EL (cell line): ENCODE measurements around the gene PRR29.
"Not testable (repeated sequence)": the region's sequence is repeated elsewhere in the genome, so short reads cannot be mapped to it uniquely, and the experiment has no call there.

Experiments
- DNase-seq: peaks from one replicate; pipeline ENCODE4 v3.0.0-alpha.2; 2016

PRR29 gene

DNA sequence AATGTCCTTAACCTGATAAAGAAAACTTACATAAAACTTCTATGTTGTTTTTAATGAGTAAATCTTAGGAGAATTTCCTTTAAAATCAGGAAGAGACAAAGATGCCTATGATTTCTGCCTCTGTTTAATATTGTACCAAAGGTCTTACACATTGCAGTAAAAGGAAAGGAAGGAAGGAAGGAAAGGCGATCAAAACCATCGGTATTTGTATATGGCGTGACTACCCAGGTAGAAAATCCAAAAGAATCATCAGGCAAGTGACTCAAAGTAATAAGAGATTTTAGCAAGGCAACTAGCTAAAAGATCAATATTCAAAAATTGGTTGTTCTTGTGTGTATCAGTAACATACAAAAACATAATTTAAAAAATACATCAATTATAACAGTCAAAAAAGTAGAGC, 18.8 kb downstream of the PRR29 start:
- no peak for DNase-seq

DNA sequence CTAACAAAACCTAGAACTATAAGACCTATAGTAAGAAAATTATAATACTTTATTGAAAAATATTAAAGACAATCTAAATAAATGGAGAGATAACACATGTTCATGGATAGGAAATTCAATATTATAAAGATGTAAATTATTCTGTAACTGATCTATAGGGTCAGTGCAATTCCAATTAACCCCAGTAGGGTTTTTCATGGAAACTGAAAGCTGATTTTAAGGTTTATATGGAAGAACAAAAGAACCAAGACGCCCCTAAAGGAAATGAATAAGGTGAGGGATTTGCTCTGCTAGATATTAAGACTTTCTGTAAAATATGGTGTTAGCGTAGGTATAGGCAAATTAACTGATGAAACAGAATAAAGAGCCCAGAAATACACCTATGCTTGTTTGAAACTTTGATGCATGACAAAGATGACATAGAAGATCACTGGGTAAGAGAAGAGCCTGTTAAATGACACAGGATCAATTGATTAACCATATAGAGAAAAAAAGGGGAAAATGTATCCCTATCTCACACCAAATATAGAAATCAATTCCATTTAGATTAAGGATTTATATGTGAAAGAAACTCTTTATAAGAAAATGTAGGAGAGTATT, 19.3 kb downstream of the PRR29 start:
- DNase-seq, result no peak

DNA sequence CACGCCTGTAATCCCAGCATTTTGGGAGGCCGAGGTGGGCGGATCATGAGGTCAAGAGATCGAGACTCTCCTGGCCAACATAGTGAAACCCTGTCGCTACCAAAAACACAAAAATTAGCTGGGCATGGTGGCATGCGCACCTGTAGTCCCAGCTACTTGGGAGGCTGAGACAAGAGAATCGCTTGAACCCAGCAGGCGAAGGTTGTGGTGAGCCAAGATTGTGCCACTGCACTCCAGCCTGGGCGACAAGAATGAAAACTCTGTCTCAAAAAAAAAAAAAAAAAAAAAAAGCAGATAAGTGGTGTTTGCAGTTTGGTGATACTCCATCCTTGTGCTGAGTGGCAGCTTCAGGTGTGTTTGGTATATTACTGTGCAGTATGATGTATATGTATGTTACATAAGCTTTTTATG, 21.4 kb downstream of the PRR29 start:
- DNase-seq, result not testable (repeated sequence)

DNA sequence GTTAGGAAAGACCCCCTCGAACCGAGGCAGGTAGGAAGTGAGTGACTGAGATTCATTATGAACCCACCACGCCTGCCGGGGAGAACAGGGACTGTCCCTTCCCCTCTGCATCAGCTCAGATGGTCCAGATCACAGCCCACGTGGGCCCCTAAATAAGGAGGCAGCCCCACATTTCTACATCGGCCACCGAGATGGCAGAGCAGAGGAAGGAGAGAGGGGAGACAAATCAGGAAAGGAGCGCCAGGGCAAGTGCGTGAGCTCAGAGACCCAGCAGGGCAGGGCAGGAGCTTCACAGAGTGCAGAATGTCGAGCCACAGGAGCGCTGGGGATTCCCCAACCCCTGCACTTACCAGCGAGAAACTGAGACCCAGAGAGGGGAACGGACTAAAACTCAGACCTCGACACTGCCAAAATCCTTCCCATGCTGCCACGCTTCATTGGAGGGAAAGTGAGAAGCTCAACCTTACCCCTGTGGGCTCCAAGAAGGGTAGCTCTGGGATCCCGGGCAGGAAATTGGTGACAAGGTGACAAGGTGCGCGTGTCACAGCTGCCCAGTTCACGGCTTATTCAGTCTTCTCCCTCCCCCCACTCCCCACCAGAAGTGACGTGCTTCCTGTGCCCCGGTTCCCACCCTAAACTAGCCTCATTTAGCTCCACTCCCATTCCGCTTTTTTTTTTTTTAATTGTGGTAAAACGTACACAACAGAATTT, 22.1 kb downstream of the PRR29 start, which contains the start of gene ICAM2:
ICAM2 (minus strand) TSS at position 578 of the 711 bp plus-strand sequence. CDS start 13,942 bp downstream, outside the sequence.
- DNase-seq, result no peak

DNA sequence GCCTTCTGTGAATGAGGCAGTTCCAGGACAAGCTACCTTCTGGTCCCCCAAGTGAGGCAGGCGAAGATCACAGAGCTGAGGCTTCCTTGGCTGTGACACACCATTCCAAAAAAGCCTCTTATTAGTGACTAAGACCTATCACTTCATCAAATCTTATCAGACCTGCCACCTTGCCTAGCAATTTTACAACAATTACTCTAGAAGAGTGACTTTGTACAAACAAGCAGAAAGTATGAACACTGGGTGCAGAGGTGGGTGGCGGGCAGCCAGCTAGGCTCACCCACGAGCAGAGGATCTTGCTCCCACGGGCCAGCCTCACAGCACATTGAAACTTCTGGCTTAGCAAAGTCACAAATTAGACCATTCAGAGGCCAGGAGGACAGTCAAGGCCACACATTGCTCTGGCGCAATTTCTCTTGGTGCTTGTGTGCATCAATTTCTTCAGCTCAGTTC, 24.5 kb downstream of the PRR29 start:
- no peak for DNase-seq

DNA sequence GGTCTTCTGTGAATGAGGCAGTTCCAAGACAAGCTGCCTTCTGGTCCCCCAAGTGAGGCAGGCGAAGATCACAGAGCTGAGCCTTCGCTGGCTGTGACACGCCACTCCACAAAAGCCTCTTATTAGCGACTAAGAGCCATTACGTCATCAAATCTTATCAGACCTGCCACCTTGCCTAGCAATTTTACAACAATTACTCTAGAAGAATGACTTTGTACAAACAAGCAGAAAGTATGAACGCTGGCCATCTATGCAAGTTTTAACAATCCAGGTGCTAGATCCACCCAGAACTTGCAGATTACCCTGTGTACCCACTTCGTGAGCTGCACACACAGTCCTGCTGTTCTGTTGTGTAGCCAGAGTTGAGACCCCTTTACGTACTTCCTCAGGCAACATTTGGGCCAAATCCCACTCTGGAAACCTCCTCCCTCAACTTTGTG, 26.1 kb downstream of the PRR29 start:
- DNase-seq, result no peak

DNA sequence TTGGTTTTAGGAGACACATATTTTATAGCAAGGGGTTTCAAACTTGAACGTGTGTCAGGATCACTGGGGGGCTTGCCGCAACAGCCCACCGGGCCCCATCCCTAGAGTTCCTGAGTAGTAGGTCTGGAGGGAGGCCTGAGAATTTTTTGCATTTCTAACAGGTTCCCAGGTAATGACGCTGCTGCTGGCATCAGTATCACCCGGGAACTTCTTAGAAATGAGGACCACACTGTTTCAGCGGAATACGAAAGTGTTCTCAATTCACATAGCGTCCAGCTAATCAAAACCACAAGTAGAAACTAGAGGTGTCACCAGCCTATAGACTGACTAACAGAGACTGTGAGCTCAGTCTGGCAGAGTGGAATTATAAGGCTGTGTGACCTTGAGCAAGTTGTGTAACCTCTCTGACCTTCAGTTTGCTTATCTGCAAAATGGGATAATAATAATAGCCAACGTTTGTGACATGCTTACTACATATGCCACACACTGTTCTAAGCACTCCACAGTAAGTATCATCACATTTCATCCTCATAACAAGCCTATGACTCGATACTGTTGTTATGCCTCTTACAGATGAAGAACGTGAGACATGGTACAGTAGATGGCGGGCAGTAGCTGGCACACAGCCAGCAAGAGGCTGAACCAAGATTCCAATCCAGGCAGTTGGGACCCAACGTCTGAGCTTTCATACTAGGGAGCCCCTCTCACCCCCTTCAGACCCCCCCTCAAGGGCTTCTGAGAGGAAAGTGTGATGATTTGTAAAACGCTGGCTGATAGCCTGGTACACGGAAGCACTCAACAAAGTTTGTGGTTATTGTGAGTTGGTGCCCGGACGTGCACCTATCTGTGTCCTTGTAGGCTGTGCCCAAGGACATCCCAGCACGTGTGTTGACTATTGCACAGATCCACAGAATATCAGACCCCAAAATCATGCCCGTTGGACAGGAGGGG, 26.9 kb downstream of the PRR29 start:
- peak; percentile 48 for DNase-seq

DNA sequence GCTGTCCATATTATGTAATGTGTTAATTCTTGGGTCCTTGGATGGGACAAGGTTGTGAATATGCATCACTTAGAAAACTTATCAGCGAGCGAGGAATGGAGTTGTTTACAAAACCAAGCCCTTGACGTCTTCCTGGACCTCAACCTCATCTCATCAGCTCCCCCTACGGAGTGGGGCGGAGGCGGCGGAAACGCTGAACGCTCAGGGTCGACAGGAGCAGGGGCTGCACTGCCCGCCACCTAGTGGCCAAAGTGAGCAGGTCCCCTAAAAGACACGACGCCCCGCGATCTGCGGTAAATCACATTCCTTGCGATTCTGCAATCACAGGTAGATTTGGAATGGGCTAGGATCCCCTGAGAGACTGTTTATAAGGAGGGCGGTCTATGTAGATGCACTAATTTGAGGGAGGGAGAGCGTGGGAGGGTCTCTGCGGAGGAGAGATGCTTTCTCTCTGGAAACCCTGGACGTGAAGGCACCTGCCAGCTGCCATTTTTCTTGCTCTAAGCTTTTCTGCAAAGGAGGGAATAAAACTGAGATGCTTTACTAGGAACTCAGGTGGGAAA, 27.7 kb downstream of the PRR29 start:
- peak; percentile 77 for DNase-seq

DNA sequence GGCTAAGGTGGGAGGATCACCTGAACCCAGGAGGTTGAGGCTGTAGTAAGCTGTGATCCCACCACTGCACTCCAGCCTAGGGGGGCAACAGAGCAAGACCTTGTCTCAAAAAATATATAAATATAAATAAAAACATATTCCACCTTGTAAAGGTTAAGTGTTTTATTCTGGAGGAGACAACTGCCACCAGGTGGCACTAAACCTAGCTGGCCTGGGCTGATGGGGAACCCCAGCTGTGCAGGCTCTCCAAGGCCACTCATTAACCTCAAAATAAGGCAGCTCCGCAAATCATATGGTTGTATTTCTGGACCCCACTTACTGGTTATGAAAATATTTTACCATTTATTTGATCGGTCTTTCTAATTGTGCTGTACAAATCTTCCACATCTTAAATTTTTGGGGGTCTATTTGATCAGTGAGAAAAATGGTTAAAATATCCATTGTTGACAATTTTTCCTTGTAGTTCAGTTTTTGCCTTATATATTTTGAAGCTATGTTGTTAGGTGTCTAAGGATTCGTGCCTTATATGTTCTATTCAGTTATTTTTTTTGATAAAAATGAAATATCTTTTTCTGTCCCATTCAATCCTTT, 30.8 kb downstream of the PRR29 start:
- DNase-seq, result peak; percentile 62

DNA sequence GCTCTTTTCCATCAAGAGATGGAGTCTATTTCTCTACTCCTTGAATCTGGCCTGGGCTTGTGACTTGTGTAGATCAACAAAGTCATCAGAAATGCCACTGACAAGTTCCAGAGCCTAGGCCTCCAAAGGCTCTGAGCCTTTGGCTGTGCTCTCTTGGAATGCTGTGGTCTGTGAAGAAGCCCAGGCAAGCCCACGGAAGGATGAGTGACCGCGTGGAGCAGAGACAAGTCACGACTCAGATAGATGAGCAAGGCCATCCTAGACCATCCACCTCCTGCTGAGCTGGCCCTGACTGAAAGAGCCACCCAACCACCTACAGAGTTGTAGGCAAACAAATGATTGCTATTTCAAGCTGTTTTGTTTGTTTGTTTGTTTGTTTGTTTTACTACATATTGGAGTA, 33.9 kb downstream of the PRR29 start:
- peak; percentile 53 for DNase-seq

DNA sequence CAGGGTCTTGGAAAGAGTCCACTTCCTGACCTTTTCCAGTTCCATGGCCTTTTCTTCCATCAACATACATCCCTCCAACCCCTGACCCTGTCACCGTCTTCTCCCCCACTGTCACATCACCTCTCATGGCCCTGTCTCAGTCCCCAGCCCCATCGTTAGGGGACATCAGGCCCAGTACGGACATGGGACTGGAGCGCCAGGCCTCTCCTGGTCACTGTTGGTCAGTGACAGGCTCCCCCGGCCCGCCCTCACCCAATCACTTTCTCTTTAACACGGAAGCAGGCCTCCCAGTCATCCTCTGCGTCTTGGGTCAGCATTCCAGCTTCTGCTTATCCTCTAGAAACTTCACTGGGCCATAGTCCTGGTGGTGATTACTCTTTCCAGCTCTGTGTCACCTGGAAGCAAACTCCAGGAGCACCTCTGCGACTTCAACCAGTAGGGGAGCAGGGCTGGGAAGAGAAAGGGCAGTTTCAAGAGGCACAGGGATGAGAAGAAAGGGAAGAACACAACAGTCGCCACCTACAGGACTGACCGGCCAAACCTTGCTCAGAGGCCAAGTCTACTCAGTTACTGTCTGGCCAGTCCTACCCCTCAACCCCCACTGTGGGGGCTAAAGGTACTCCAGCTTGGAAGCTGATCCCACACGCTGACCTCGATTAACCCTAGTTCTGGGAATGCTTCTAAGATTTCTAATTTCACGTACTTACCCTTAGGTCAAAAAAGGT, 38.2 kb downstream of the PRR29 start:
- DNase-seq, result no peak

DNA sequence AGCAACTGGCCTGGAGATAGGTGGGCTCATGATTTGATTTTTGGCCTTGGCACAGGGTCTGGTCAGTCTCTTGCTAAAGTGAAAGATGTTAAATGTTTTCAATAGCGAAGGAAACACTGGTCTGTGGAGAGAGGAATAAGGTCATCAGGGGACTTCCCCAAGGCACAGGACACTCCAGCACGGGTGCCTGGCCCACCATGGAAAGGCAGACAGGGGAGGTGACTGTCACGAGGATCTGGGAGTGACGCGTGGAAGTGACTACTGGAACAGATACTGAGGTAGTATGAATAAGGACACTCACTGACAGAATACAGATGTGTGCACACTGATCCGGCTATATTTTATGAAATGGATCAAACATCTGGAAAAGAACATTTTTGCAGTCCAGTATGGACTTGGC, 39.0 kb downstream of the PRR29 start:
- DNase-seq, result no peak

DNA sequence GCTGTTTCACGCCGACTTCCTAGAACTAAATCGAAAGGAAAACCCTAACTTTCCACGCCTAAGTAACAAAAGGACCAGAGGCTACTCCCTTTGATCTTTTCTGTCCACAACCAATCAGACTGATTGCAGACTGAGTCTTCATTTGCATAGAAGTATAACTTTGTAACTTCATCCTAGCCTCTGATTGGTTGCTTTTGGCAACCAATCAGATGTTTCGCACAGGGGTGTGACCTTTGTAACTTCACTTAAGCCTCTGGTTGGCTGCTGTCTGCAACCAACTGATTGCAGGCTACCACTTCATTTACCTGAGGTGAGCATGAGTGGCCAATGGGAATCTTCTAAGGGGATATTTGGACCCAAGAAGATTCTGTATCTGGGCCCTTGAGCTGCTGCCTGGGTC, 39.7 kb downstream of the PRR29 start:
- no peak for DNase-seq

DNA sequence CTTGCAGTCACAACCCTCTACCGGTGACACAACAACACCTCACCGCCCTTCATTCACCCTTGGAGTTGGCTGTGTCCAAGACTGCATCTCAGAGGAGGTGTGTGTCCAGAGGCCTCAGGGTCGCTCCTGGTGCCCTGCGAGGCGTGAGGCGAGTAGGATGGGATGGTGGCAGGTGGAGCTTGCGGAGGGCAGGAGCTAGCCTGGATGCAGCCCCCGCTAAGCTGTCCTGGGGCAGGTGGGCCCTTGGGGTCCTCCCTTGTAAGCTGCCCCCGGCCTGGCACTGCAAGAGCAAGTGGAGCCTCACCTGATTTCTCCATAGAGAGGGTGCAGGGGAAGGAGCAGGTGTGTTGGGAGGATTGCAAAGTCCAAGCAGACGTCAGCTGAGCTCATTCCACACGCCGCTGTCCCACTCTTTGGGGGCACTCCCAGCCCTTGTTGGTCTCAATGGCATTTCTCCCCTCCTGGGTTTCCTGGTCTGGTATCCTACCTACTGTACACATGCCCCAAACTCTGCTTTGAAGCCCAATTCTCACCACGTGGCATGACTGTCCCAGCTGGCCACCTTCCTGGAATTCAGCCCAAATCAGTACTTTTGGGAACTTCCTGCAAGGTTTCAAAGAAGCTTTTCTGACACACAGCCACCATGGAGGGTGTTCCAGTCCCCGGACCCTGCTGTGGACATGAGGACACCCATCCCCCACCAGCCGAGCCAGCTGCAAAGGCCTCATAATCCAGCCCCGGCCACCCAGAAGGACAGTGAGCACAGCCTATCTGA, 40.4 kb downstream of the PRR29 start:
- DNase-seq, result no peak

DNA sequence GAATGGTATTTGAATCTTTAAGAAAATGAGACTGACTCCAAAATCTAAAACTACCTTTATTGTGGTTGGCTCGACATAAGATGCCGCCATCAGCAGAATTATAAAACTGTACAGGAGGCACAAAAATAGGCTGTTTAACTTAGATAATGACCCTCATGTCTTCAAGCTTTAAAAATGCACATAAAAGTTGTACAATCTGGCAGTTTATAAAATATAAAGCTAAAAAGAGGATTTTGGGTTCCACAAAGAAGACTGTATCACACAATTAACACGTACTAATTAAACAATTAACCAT, 40.9 kb downstream of the PRR29 start:
- DNase-seq, result no peak

DNA sequence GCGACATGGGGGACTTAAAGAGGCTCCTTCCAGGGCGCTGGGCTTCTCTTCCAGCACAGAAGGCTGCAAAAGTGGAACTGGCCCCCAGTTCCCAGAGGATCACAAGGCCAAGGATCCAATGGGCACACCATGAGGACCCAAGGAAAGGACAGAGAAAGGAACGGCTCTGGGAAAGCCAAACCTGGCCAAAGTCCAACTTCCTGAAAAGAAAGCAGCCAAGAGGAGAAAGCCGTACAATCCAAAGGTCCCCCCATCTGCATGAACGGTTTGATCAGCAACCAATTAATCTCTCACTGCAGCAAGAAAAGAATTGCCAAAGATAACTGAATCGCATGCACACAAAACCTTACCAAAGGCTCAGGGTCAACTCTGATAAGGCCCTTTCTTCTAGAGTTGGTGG, 42.1 kb downstream of the PRR29 start:
- DNase-seq, result no peak

DNA sequence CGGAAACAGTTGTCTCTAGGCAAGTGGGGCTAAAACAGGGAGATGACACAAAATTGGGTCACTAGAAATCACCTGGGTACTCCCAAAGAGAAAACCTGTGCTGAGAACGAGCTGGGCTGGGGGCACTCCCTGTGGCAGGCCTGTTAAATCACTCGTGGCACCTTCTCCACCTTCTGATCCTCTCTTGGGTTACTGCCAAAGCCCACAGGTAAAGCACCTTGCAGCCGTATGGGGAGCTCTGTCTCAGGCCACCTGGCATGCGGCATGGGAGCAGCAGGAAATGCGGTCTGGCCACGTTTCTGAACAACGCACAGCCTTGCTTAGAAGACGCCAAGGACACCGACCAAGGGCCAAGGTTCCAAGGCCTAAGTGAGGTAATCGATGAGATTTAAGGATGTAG, 43.8 kb downstream of the PRR29 start:
- DNase-seq, result no peak

DNA sequence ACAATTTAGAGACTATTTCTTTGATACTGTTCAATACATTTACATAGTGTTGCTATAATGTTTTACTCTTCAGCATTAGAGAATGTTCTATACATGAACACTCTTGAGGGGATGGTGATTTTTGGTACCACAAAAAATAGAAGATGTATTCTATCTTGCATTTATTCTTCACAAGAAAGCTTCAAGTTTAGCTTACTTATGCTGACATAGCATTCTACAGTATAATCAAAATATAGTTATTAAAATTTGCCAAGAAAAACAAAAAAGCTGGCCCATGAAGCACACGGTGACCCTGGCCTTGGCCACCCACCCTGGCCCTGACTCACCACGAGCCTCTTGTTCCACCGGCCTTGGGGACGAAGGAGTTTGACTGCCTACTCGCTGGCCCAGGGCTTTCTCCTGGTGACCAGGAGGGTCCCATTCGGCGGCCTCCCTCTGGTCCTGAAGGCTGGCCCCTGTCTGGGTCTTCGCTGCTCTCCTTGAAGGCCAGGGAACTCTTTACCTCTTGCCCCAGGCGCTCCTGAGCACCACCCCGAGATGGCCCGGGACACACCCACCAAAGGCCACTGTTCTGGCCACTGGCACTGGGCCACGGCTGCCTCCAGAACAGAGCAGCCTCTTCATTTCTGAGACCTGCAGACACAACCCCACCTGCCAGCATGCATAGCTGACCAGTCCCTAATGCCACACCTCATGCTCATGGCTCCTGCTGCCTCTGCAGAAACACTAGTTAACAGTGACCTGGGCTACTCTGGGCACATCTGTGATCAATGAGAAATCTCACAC, 44.7 kb downstream of the PRR29 start:
- no peak for DNase-seq

DNA sequence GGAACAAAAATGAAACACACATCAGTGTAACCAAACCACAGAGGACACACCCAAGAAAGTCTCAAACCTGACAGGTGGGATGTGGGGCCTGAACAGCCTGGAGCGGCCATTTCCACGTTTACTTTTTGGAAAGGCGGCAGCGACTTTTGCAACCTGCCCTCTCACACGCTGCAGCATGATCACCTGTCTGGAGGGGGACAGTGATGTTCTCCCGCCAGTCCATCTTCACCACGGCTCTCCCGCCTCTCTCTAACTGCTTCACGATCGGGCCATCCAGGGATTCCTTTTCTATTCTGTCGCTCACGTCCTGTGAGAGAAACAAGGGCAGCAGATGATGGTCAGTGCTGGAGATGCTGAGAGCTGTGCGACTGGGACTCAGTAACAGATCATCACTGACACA, 47.0 kb downstream of the PRR29 start:
- no peak for DNase-seq

DNA sequence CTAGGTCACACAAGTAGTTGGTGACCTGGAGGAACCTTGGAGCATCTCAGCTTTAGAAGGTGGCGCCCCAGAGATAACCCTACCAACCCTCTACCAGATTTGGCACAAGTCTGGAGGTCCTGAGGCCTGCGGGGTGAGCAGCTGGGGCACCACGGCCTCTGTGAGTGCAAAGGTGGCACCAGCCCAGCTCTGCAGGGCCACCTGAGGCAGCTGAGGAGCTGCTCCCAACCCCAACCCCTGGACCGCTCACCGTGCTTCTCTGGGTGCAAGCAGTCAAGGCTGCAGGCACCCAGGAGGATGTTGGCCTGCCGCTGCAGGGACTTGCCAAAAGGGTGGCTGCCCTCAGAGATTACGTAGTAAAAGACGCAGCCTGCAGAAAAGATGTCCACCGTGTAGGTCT, 50.7 kb downstream of the PRR29 start:
- DNase-seq, result no peak

DNA sequence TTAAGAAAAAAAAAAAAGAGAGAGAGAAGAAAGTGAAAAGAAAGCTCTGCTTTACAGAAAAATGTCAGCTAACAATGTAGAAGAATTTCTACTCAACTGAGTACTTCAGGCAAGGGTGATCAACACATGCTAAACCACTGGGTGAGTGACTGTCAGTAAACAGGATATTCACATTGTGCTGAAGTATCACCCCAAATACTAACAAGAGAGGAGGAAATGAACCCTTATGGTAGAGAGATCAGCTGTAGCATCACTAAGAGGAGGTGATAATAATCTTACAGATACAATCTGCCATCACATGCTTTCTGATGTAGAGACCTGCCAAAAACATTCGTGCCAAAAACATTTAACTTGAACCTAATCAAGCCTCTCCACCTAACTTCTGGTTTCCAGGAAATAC, 53.0 kb downstream of the PRR29 start:
- no peak for DNase-seq
